GM12892 (cell line): ENCODE measurements around the gene ELOVL5.
"Not testable (repeated sequence)": the region's sequence is repeated elsewhere in the genome, so short reads cannot be mapped to it uniquely, and the experiment has no call there.

Experiments
- DNase-seq: peaks from one replicate; pipeline ENCODE4 v3.0.0; 2011; ENCODE audit not compliant: insufficient read length
- FAIRE-seq: peaks from 2 replicates; lab custom pipeline; 2011; peaks lifted over from hg19 to GRCh38; lab: Jason Lieb, UNC
- POLR2A ChIP-seq: IDR thresholded peaks from 2 replicates; pipeline ENCODE4 v1.6.1; 2011; ENCODE audit warnings: low read depth, low read length, control low read depth
- POLR2AphosphoS5 ChIP-seq: IDR thresholded peaks from 2 replicates; pipeline ENCODE4 v1.6.1; 2011; ENCODE audit warnings: low read depth, low read length, control low read depth
- TAF1 ChIP-seq: IDR thresholded peaks from 2 replicates; pipeline ENCODE4 v1.6.1; 2011; ENCODE audit warnings: low read depth, mild to moderate bottlenecking, control low read depth, low read length, borderline replicate concordance

Gene ELOVL5

GRCh38 chr6:53321701-53322100 is 27.0 kb downstream of the ELOVL5 start:
- TF ChIP-seq POLR2A (no peak), TAF1 (no peak), POLR2AphosphoS5 (no peak)
- no peak for FAIRE-seq
- no peak for DNase-seq

- DNase-seq (no peak), FAIRE-seq (no peak)
- no peak for TF ChIP-seq POLR2A
- no peak for TF ChIP-seq POLR2AphosphoS5
- no peak for TF ChIP-seq TAF1
Measured at GRCh38 chr6:53320964-53321363, 27.8 kb downstream of the ELOVL5 start.

- no peak for FAIRE-seq
- no peak for DNase-seq
- TF ChIP-seq POLR2A, result no peak
- TF ChIP-seq POLR2AphosphoS5, result no peak
- TF ChIP-seq TAF1, result no peak
Measured at GRCh38 chr6:53318429-53318828, 30.3 kb downstream of the ELOVL5 start.

GRCh38 chr6:53317861-53318260 is 30.9 kb downstream of the ELOVL5 start:
- DNase-seq, result no peak
- no peak for FAIRE-seq
- TF ChIP-seq TAF1, result no peak
- no peak for TF ChIP-seq POLR2A
- no peak for TF ChIP-seq POLR2AphosphoS5

GRCh38 chr6:53317299-53317698 is 31.5 kb downstream of the ELOVL5 start:
- DNase-seq, FAIRE-seq: not testable (repeated sequence)

GRCh38 chr6:53316142-53316541 is 32.6 kb downstream of the ELOVL5 start:
- FAIRE-seq, result no peak
- TF ChIP-seq TAF1, result no peak
- TF ChIP-seq POLR2A, result no peak
- no peak for TF ChIP-seq POLR2AphosphoS5

GRCh38 chr6:53315086-53315724 is 33.5 kb downstream of the ELOVL5 start:
- DNase-seq, result no peak
- no peak for FAIRE-seq
- TF ChIP-seq POLR2AphosphoS5, result no peak
- TF ChIP-seq TAF1, result no peak
- TF ChIP-seq POLR2A, result no peak

More at GRCh38 chr6:53316142-53316541, 32.6 kb downstream of the ELOVL5 start:
- DNase-seq, result no peak

- FAIRE-seq (no peak), DNase-seq (no peak)
- TF ChIP-seq TAF1 (no peak), POLR2AphosphoS5 (no peak), POLR2A (no peak)
Measured at GRCh38 chr6:53313784-53314400, 34.9 kb downstream of the ELOVL5 start.

GRCh38 chr6:53312355-53312754 is 36.4 kb downstream of the ELOVL5 start:
- DNase-seq (no peak), FAIRE-seq (no peak)
- no peak for TF ChIP-seq TAF1
- TF ChIP-seq POLR2A, result no peak
- TF ChIP-seq POLR2AphosphoS5, result no peak

- DNase-seq, result no peak
- TF ChIP-seq POLR2A (no peak), POLR2AphosphoS5 (no peak), TAF1 (no peak)
- FAIRE-seq, result no peak
Measured at GRCh38 chr6:53311586-53311935, 37.2 kb downstream of the ELOVL5 start.

- FAIRE-seq, result no peak
- no peak for TF ChIP-seq TAF1
- TF ChIP-seq POLR2AphosphoS5, result no peak
- no peak for TF ChIP-seq POLR2A
- DNase-seq, result no peak
Measured at GRCh38 chr6:53310771-53311585, 37.8 kb downstream of the ELOVL5 start.
